RWPE2 (cell line): Measurements from ENCODE around the gene SUMO2.

Experiments used
- ATAC-seq: fragments of 200-7000 bp; cut with Tn5 transposase; 3 replicates; pipeline ENCODE4 v1.9.1; 2021; ENCODE audit warnings: low read depth
- DNase-seq: peaks from one replicate; pipeline ENCODE4 v3.0.0-alpha.2; 2020; ENCODE audit warnings: low spot score
- H3K27ac ChIP-seq: fragments of 450-650 bp; 2 replicates; pipeline ENCODE4 v1.5.1; 2017; ENCODE audit warnings: mild to moderate bottlenecking; ENCODE audit not compliant: poor library complexity, severe bottlenecking
- H3K27me3 ChIP-seq: fragments of 250-450 bp; sonication (Bioruptor Pico); 2 replicates; pipeline ENCODE4 v1.5.1; 2021; ENCODE audit warnings: mild to moderate bottlenecking, moderate library complexity; ENCODE audit not compliant: insufficient read depth, poor library complexity, severe bottlenecking
- H3K36me3 ChIP-seq: fragments of 250-450 bp; sonication (Bioruptor Pico); 2 replicates; pipeline ENCODE4 v1.5.1; 2020; ENCODE audit warnings: low read depth, mild to moderate bottlenecking, moderate library complexity
- H3K4me1 ChIP-seq: fragments of 250-450 bp; sonication (Bioruptor Pico); 2 replicates; pipeline ENCODE4 v1.5.1; 2021; ENCODE audit warnings: mild to moderate bottlenecking, moderate library complexity; ENCODE audit not compliant: insufficient read depth, poor library complexity, severe bottlenecking
- H3K4me3 ChIP-seq: fragments of 250-450 bp; sonication (Bioruptor Pico); 2 replicates; pipeline ENCODE4 v1.5.1; 2021; ENCODE audit warnings: mild to moderate bottlenecking, moderate library complexity; ENCODE audit not compliant: severe bottlenecking
- H3K9me3 ChIP-seq: fragments of 250-450 bp; sonication (Bioruptor Pico); 2 replicates; pipeline ENCODE4 v1.5.1; 2021; ENCODE audit warnings: mild to moderate bottlenecking, moderate library complexity; ENCODE audit not compliant: severe bottlenecking
- TF ChIP-seq, protein P1 (sequence below): fragments of 450-650 bp; IDR thresholded peaks from one replicate; pipeline ENCODE4 v1.5.1; 2017; ENCODE audit warnings: mild to moderate bottlenecking, moderate library complexity; ENCODE audit not compliant: poor library complexity, severe bottlenecking

Gene SUMO2

DNA sequence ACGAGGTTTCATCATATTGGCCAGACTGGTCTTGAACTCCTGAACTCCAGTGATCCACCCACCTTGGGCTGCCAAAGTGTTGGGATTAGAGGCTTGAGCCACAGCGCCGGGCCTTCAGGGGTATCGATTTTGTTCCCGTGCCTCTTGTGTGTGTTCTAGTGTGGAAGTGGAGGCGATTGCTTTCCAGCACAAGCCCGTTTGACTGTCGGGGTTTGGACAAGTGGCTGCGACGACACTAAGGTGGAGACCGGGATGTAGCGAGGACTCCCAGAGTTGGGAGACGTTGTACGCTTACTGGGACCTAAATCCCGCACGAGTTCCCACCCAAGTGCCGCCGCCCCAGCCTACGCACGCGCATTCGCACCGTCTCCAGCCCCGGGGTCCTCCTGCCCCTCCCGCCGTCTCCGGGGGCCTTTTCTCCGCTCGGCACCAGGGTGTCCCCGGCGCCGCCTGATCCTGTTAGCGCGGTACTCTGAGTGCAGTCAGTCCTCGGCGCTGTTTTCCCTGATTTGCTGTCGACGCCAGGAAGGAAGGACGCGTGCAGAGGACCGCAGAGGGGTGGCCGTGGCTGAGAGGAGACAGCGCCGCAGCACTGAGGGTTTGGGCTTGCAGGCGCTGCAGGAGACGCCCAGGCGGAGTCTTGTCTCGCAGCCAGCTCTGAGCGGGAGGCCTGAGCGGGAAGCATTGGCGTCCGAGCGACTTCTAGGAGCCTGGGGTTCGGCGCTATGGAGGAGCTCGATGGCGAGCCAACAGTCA, 22.5 kb upstream of the SUMO2 start, which contains the start of gene NUP85:
Gene NUP85, plus strand, starts transcription at position 643 of the 756 bp plus-strand sequence. Its CDS starts 83 bp downstream, at position 726.
- Histone ChIP-seq H3K4me3 (peak within 1 kb of the TSS; percentile 79), H3K27ac (peak within 1 kb of the TSS; percentile 74), H3K27me3 (no peaks in the 10 kb centered on the region), H3K4me1 (no peaks in the 10 kb centered on the region), H3K36me3 (peaks cover 19% of the 10 kb centered on the region), H3K9me3 (no peaks in the 10 kb centered on the region)
- TF ChIP-seq, protein P1, sequence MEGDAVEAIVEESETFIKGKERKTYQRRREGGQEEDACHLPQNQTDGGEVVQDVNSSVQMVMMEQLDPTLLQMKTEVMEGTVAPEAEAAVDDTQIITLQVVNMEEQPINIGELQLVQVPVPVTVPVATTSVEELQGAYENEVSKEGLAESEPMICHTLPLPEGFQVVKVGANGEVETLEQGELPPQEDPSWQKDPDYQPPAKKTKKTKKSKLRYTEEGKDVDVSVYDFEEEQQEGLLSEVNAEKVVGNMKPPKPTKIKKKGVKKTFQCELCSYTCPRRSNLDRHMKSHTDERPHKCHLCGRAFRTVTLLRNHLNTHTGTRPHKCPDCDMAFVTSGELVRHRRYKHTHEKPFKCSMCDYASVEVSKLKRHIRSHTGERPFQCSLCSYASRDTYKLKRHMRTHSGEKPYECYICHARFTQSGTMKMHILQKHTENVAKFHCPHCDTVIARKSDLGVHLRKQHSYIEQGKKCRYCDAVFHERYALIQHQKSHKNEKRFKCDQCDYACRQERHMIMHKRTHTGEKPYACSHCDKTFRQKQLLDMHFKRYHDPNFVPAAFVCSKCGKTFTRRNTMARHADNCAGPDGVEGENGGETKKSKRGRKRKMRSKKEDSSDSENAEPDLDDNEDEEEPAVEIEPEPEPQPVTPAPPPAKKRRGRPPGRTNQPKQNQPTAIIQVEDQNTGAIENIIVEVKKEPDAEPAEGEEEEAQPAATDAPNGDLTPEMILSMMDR = no peak
- peak; percentile 83 for ATAC-seq
- peak; percentile 96 for DNase-seq

DNA sequence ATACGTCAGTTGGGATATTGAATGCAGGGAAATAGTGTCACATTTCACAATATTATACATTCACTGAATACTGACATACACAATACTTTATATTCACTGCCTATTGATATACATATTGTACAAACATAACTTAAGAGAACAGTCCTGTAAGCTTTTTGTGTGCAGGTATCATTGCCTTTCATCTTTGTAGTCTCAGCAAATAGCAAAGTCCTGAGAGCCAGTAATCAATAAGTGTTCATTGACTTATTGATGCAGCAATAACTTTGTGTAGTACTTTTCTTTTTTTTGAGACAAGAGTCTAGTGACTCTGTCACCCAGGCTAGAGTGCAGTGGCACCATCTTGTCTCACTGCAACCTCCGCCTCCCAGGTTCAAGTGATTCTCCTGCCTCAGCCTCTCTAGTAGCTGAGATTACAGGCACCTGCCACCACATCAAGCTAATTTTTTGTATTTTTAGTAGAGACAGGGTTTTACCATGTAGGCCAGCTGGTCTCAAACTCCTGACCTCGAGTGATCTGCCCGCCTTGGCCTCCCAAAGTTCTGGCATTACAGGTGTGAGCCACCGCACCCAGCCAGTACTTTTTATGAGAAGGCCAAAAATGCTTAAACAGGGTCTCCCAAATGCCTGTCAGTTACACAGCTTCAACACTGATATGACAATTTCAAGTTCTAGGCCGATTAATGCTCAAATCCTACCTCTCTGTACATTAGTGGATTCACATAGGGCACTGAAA, 17.3 kb upstream of the SUMO2 start:
- no peaks in the 10 kb centered on the region for H3K4me1 ChIP-seq
- DNase-seq = no peak
- TF ChIP-seq, protein P1 = no peak
- no peak overlapping the region for H3K27ac ChIP-seq
- no peaks in the 10 kb centered on the region for H3K27me3 ChIP-seq
- H3K4me3 ChIP-seq = no peak overlapping the region
- no peaks in the 10 kb centered on the region for H3K36me3 ChIP-seq
- no peaks in the 10 kb centered on the region for H3K9me3 ChIP-seq
- no peak for ATAC-seq

DNA sequence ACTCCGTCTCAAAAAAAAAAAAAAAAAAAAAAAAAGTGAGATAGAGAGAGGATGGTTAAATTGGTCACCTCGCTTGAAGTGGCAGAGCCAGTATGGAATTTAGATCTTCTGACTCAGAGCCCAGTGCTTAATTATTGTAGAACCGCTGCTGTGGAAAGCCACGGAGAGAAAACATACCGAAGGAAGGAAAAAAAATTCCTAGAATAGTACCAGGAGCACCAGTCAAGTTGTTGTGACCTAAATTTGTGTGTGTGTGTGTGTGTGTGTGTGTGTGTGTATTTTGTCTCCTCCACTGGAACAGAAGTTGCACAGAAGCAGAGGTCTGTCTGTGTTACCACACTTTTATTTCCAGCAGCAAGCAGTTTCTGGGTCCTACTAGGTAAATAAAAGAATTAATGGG, 12.1 kb upstream of the SUMO2 start:
- DNase-seq = no peak
- H3K9me3 ChIP-seq = no peaks in the 10 kb centered on the region
- no peaks in the 10 kb centered on the region for H3K27me3 ChIP-seq
- TF ChIP-seq, protein P1 = no peak
- no peaks in the 10 kb centered on the region for H3K4me1 ChIP-seq
- H3K27ac ChIP-seq = no peak overlapping the region
- ATAC-seq = no peak
- H3K4me3 ChIP-seq = no peak overlapping the region
- H3K36me3 ChIP-seq = no peaks in the 10 kb centered on the region

DNA sequence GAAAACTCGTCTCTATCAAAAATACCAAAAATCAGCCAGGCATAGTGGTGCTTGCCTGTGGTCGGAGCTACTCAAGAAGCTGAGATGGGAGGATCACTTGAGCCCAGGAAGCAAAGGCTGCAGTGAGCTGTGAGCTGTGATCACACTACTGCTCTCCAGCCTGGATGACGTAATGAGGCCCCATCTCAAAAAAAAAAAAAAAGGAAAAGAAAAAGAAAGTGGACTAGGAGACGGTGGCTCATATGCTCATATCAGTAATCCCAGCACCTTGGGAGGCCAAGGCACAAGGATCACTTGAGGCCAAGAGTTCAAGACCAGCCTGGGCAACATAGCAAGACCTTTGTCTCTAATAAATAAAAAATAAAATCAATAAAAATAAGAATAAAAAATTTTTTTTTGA, 8.8 kb upstream of the SUMO2 start:
- Histone ChIP-seq H3K9me3 (no peaks in the 10 kb centered on the region), H3K27me3 (no peaks in the 10 kb centered on the region), H3K4me1 (no peaks in the 10 kb centered on the region), H3K36me3 (no peaks in the 10 kb centered on the region), H3K27ac (no peak overlapping the region), H3K4me3 (no peak overlapping the region)
- no peak for DNase-seq
- ATAC-seq = no peak
- TF ChIP-seq, protein P1 = no peak
